Breast epithelium (tissue), 3 donors: Measurements from ENCODE around the gene GNAT2.

ENCODE experiments used
- CTCF ChIP-seq, 3 donors: fragments of 450-650 bp; IDR thresholded peaks; one replicate each; pipeline ENCODE4 v1.5.1; 2016 to 2017; ENCODE audit warnings: antibody characterized with exemption in 3 of 3, mild to moderate bottlenecking in 3 of 3, moderate library complexity in 3 of 3
- POLR2A ChIP-seq: fragments of 450-650 bp; IDR thresholded peaks from one replicate; pipeline ENCODE4 v1.6.1; 2016; ENCODE audit warnings: antibody characterized with exemption, mild to moderate bottlenecking, moderate library complexity
- POLR2AphosphoS5 ChIP-seq, 3 donors: sonication (generic); formaldehyde crosslinking; IDR thresholded peaks; one replicate each; pipeline ENCODE4 v1.6.1; 2017; ENCODE audit warnings: antibody characterized with exemption in 3 of 3

- TF ChIP-seq CTCF (IDR thresholded peaks at IDR 0.05) (no peak), POLR2A (no peak), POLR2AphosphoS5 (IDR thresholded peaks at IDR 0.05) (no peak)
These were observed 8.7 kb downstream of the GNAT2 start for GRCh38 chr1:109610609-109611307.
